Stimulated activated CD8-positive, alpha-beta memory T cell treated with anti-CD3 and anti-CD28 coated beads, Interleukin-4, amount 100 ng/mL, for 24 hours (primary cell): ENCODE measurements around the gene MCM9.

Source experiments
- DNase-seq: peaks from one replicate; pipeline ENCODE4 v3.0.0-alpha.2; 2020; ENCODE audit warnings: low read depth

MCM9 gene

DNA sequence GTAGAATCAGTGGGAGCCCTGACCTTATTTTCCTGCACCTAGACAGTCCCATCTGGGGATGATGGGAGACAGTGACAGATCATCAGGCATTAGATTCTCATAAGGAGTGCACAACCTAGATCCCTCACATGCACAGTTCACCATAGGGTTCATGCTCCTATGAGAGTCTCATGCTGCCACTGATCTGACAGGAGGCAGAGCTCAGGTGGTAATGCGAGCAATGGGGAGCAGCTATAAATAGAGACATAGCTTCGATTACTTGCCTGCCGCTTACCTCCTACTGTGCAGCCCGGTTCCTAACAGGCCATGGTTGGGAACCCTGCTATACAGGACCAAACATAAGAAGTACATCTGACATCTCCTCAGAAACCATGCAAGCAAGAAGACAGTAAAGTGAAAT is 72.5 kb downstream of the MCM9 start:
- no peak for DNase-seq

DNA sequence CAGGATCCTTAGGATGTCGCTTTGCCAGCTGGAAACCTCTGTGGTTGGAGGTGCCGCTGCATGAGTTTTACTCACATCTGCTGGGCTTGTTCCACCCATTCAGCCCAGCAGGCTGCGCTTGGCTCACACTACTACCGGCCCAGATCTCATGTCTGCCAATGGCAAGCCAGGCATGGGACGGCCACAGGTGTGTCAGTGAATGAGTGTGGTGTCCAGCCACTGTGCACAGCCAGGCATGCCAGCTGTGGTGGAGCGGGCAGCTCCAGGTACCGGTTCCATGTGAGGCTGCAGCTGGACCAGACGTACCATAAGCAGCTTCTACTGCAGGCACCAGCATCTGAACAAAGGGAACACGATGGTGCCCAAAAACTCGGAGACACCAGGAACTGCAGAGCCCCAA is 74.1 kb downstream of the MCM9 start:
- no peak for DNase-seq

DNA sequence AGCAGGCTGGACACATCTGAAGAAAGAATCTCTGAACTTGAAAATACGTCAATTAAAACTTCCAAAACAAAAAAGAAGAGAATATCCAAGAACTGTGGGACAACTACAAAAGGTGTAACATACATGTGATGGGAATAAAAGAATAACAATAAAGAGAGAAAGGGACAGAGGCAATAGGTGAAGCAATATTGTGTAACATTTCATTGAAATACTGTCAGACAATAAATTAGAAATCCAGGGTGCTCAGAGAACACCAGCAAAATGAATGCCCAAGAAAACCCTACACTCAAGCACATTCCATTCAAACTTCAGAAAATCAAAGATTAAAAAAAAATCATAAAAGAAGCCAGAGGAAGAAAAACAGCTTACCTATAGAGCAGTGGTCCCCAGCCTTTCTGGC is 74.6 kb downstream of the MCM9 start:
- DNase-seq, result no peak

DNA sequence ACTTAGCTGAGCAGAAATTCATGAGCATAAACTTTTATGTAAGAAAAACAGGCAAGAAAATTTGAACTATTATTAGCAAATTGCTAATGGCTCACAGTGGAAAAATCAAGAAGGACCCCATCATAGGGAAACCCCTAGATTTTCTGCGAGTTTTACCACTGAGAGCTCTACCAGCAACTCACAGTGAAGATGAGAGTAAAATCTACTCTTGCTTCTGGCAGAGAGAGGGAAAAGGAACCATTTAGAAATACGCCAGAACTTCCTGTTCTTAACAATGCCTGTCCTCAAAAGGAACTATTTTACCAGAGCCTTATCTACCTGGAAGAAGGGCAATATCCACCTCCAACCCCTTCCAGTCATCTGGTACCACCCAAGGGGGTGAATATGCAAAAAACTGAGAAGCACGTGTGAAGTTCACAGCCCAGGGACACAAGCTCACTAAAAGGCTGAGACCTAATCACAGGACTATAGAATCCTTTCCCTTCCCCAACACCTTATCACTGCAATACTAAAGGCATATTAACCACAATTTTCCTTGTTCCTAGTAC is 75.4 kb downstream of the MCM9 start:
- DNase-seq, result no peak

DNA sequence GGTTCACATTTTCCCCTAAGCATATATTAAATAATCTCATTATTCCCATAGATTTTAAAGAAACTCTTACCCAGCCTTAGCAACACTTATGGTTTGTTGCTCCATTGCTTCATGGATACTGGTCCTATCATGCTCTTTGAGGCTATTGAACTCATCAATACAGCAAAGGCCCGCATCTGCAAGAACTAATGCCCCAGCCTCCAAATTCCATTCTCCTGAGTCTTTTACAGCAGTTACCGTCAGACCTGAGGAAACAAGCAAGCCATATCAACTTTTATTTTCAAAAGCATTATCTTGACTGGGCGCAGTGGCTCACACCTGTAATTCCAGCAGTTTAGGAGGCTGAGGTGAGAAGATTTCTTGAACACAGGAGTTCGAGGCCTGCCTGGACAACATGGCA is 78.7 kb downstream of the MCM9 start:
- DNase-seq, result no peak

DNA sequence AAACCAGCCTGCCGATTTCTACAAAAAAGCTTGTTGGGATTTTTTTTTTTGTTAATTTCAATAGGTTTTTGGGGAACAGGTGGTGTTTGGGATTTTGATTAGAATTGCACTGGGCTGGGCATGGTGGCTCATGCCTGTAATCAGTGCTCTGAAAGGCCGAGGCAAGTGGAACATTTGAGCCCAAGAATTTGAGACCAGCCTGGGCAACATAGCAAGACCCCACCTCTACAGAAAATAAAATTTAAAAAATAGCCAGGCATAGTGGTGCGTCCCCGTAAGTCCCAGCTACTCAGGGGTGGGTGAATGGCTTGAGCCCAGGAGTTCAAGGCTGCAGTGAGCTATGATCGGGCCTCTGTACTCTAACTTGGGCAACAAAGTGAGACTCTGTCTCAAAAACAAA is 81.6 kb downstream of the MCM9 start:
- no peak for DNase-seq

DNA sequence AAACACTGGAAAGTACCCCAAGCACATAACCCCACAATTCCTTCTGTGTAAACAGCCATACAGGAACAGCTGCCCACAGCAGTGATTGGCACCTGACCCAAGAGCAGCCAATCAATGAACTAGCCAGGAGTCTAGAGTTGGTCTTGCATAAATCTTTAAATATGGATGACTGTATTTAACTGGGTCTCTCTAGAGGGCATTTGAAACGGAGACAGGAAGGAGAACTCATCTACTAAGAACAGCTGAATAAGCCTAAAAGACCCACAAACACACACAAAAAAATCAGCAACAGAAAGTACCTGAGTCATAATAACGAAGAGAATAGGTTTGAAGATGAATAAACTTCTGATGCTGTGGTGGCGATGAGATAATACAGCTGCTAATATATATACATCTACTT is 90.0 kb downstream of the MCM9 start:
- no peak for DNase-seq

DNA sequence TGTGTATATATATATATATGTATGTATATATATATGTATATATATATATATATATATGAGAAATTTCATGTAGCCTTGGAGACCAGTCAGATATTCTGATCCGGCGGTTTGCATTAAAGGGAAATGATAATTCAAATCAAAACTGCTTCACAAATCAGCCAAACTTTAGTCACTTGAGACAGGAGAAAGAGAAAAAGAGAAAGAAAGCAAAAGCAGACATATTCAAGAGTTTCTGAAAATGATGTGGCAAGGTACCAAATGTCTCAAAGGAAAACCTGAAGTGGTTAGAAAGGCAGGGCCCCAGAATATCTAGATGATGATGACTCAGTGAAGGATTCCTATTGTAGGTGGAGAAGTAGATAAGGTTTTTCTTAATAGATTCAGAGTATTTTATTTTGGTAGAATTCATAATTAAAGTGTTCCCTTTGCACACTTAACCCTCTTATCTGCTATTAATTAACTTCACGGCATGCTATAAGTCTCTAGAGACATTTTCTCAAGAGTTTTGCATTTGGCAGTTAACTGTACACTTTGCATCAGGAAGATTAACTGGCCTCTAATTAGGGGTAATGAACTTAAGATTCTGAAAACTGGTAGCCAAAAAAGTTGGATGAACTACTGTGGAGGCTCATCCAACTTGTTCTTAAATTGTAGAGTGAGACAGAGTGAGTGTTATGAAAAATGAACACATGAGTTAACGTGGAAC is 91.1 kb downstream of the MCM9 start:
- no peak for DNase-seq

DNA sequence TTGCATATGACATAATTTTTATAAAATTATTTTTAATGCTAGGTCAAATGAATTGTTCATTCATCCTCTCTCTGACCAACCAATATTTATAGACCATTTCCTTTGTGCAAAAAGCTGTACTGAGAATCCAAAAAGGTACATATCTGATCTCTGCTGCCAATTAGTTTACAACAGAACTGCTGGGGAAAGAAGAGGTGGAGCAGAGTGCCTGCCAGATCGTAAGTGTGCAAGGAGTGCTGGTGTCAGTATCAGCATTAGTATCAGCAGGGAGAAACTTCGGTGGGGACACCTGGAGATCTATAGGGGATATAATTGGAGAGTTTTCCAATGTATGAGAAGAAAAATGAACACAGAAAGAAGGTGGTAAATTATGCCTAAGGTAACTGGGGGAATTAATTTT is 104.3 kb downstream of the MCM9 start:
- DNase-seq, result no peak

DNA sequence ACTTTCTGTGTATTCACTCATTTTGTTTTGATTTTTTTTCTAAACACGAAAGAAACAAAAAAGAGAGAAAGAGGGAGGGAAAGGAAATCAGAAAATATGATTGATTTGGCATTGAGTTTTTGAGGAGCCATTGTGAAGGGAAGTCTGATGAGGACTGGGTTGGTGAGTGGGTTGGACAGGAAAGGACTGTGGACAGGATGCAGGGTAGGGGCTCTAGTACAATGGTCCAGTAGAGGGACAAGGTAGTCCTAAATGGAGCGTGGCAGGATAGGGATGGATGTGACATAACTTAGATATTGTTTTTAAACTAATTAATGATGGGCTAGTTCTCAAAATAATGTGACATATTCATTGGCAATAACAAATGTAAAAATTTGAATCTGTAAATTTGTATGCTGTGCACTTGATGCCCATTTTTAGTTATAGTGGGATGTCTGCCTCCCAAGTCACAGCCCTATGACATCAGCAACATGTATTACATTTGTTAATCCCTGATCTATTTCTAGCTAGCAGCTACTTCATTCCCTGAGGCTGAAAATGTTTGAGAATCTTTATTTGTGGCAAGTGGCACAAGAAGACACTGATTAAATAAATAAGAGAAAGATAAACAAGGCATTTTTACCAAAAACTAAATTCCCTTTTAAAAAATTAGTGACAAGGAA is 105.0 kb downstream of the MCM9 start:
- DNase-seq, result no peak

DNA sequence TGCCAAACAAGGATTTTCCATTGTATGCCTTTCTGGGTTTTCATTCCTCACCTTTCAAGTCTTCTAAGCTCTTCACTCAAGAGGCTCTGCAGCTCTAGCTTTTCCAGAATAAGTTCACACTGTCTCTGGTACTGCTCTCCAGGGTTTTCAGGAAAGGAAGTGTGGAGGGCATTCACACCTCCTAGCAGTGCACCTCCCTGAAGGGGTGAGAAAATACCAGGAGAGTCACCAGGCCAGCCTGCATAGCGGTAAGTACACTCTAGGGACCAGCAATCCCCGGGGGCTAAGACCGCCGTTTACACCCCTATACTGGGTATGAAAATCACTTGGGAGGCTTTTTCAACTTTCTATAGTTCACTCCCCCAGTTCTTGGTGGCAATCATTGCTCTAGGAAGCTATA is 108.9 kb downstream of the MCM9 start:
- no peak for DNase-seq

DNA sequence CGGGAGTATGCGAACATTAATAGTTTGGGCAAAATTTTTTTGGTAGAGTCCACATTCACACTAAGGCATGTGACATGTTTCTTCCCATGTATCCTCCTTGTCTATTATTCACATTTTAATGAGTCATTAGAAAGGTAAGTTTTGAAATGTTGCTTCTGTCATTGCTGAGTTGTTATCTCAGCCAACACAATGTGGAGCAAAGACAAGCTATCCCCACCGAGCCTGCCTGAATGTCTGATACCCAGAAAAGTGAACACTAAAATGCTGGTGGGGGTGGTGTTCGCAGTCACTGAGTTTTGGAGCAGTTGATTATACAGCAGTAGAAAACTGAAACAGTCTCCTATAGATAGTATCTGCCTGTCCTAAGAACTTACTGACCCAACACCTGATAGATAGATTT is 109.3 kb downstream of the MCM9 start:
- DNase-seq, result no peak

DNA sequence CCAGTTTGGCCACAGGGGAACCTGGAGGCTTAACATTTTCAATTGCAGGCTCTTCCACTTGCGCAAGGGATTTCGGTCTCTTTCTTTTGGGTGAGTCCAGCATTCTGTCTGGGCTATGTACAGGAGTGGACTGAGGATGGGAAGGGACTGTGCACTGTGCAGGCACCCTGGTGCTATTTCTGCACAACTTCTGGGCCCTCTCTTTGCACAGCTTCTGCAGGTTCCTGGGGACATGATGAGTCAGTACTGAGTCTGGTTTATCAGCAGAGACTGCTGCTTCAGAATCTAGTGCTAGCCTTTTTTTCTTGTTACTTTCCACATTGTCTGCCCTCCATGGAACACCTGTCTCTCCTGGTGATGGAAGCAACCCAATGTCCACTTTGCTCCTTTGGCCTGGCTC is 119.5 kb downstream of the MCM9 start:
- DNase-seq, result no peak

DNA sequence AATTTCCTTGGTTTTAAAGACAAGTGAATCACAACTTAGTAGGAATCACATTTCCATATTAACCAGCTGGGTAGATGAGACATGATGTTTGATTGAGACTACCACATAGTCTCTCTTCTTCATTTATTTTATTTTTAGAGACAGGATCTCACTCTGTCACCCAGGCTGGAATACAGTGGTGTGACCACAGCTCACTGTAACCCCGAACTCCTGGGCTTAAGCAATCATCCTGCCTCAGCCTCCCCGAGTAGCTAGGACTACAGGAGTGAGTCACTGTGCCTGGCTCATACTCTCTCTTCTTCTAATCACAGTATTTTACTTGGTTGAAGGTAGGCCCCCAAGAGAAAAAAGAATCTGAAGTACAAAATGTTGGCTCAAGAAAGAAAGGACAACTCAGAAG is 121.2 kb downstream of the MCM9 start:
- no peak for DNase-seq

DNA sequence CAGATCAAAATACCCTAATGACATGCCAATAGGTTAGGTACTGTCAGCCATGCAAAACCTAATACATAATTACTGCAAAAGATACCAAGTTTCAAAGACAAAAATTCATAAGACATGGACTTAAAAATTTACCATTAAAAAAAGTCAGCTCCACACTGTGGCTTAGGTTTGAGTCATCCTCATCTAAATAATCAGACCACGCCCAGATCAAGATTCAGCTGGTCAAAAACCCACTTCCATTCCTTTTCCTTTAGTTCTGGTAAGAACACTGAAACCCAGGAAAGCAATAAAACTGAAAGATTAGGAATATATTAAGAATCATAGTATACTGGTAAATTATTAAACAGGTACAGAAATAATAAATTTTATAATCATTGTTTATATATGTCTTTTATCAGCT is 122.0 kb downstream of the MCM9 start:
- no peak for DNase-seq

DNA sequence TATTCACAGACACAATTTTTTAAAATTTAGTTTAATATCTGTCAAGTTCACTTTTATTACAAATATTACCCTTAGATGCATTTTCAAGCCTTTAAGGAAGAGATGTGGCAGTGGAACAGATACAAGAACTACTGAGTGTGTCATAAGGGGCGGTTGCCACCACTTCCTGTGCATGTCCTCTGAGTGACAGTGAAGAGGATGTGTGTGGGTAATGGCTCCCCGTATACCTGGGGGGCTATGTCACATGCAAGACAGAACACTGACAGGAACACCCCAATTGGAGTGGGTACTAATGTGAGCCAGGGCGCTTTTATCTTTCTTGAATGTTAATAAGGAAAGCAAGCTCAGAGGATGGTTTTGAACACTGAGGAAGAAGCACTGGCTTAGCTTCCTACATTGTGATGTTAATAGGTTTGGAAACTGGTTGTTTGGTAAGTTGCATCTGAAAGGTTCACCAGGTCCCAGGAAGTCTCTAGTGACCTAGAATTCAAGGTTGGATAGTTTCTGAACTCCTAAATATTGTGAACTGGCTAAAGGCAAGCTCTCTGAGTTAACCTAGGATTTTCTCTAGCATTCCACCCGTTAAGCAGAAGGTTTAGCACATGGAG is 124.4 kb downstream of the MCM9 start:
- DNase-seq, result peak; percentile 37

DNA sequence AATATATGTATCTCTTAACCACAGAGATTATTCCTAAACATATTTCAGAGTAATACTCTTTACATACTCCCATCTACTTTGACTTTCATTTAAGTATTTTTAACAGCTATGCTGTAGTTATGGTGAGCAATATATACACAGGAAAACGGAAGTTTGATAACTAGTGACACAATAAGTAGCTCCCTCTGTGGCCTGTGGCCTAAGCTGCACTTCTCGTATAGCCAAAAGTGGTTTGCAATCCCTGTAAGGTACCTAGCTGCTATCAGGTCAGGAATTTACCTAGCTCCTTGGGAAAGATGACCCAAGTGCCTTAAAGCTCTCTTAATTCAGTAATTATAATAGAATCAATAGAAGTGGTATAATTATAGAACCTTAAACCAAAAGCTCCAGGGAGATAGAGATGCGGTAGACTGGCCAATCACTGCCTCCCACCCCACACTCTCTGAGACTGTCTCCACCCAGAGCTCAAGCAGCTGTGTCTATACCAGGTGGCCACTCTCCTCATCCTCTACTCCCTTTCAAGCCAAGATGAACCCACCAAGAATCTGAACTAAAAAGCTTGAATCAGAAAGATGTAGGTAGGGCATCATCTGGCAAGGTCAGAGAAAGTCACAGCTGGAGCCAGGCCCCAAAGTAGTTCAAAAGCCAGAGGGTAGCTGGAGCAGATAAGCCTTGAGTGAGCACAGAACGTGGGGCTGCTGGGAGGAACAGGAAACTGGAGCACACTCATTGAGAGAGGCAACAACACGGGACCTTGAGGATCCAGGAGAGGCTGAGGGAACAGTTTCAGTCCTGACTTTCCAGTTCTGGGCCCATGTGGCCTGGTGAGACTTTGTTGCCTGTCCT is 125.9 kb downstream of the MCM9 start:
- DNase-seq, result no peak

DNA sequence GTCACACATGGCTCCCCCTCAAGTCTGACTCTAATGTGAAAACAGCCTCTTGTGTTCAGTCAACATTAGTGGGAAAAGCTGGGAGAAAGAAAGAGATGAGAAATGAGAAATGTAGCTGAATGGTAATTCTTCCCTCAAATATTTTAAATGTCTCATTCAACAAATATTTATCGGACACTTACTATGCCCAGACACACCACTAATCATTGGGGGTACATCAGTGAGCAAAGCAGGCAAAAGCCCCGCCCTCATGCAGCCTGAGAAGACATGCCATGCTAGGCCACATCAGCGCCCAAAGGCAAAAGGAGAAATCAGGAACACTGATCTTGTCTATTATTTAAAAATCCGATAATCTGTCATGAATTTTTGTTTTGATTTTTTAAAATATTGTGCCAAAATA is 130.9 kb downstream of the MCM9 start:
- no peak for DNase-seq

DNA sequence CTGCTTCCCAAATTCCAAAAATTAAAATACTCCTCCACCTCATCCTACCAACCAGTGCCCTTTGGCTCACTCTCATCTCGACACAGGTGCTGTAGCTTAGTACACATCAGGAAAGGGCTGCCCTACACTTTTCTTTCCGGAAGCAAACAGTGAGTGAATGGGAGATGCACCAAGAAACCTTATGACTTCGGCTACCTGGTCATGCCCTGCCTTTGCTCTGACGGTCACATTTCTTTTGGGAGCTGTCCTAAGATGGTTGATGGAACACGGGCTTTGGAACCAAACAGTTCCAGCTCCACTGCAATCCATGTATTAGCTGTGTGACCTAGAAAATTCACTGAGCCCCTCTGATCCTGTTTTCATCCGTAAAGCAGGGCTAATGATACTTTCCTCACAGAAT is 133.7 kb downstream of the MCM9 start:
- DNase-seq, result no peak

DNA sequence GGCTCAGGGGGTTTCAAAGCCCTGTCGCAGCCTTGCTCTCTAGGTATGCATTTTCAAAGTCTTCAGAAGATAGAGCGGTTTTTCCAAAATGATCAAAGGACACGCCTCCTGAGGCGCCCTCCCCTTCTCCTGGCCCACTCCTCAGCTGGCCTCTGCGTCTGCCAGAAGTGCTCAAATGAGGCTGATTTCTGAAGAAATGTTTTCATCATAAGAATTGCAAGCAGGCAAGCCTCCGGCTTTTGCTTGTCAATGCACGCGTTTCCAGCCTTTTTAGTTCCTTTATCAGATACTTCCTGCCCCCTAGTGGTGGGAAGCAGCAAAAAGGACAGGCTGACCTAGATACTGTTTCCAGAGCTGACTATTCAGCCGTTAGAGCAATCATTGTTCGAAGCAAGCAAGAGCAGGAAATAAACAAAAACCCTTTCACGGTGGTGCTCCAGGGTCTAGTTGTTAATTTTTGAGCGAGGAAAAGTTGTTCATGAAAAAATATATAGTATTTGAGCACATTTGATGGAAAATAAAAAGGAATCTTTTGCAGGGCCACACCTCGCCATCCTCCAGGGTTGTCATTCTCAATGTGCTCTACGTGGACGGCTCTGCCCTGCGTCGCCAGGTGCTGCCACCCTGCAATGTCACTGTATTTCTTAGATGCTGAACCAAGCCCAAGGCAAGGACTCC is 134.4 kb downstream of the MCM9 start:
- DNase-seq, result peak; percentile 66

DNA sequence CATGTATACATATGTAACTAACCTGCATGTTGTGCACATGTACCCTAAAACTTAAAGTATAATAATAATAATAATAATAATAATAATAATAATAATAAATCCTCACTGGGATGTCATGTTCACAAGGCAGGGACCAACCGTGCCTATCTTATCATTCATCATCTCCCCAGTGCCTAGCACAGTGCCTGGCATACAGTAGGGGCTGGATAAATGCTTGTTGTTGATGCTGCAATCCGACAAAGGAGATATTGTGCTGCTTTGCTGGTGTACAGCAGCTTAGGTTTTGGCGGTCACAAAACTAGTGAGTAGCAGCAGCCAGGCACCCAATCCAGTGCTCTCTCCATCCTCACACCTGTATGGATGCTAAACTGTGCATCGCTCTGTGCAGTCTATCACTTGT is 135.1 kb downstream of the MCM9 start:
- no peak for DNase-seq

DNA sequence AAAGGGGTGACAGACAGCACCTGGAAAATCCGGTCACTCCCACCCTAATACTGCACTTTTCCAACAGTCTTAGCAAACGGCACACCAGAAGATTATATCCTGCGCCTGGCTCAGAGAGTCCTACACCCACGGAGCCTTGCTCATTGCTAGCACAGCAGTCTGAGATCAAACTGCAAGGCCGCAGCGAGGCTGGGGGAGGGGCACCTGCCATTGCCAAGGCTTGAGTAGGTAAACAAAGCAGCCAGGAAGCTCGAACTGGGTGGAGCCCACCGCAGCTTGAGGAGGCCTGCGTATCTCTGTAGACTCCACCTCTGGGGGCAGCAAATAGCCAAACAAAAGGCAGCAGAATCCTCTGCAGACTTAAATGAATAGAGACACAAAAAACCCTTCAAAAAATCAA is 138.4 kb downstream of the MCM9 start:
- peak; percentile 49 for DNase-seq
